HG03039 (cell line): ENCODE results near the gene S100A13.
A peak's percentile ranks its signal among the peaks of the same experiment; 100 is the strongest.
"Not testable (repeated sequence)": the region's sequence is repeated elsewhere in the genome, so short reads cannot be mapped to it uniquely, and the experiment has no call there.

Source experiments
- ATAC-seq: cut with Tn5 transposase; IDR thresholded peaks from one replicate; pipeline ENCODE4 v1.9.1; 2021; ENCODE audit warnings: mild to moderate bottlenecking, moderate library complexity; ENCODE audit not compliant: unreplicated experiment

S100A13 gene

DNA sequence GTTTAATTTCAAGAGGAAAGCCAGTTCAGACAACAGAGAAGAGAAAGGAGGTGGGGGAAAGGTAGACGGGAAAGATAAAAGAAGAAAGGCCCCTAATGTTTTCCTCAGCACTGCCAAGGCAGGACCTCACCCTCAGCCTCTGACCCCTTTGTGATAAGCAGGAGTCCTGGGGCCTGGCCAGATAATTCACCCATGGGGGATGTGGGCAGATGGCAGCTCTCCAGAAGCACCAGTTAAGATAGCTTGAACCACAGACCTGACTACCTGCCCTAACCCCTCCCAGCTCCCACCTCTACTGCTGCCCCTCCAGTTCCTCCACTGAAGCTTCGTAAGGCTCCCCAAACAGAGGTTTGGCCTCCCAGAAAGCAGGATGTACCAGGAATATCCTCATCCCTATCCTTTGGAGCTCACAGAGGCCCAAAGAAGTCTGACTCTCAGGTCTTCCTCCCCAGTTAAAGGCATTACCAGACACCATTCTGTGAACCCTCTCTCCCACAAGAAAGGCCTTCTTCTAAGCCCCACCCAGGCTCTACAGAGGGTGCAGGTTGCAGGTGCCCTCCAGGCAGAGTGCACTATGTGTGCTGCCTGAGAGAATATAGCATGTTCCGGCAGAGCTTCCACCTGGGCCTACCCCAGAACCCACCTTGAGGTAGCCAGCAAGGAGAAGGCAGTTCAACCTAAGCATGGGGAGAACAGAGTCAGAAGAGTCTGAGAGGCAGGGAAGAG lies 22.0 kb upstream of the S100A13 start:
- no peak for ATAC-seq

DNA sequence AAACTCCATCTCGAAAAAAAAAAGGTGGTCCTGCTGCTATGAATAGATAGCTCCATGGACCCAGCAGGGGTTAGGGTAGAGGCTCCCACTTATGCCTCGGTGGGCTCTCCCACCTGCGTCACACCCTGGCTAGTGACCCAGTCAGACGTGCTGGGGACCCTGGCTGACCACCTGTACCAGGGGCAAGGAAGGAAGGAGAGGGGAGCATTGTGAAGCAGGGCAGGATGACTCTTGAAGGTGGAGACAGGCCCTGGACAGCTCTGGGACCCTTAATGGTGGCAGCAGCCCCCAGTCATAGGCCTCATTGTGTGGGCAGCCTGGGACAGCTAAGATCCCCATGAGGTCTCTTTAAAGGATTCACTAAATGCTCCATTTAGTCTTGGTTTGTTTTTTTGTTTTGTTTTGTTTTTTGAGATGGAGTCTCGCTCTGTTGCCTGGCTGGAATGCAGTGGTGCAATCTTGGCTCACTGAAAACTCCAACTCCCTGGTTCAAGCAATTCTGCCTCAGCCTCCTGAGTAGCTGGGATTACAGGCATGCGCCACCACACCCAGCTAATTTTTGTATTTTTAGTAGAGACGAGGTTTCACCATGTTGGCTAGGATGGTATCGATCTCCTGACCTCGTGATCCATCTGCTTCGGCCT lies 20.8 kb upstream of the S100A13 start:
- ATAC-seq = no peak

DNA sequence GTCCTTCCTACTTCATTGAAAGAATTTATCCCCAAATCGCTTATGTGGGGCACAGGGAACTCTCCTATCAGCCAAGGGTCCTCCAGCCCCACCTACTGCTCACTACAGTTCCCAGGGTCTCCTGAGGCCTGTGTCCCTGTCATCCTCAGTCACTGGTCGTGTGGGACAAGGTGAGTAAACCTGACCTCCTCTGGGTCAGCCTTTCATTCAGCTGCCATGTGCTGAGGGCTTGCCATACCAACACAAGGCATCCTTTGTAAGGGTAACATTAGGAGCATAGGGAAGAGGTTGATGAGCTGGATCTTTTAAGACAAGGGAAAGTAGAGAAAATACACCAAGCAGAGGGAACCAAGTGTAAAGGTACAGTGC lies 20.0 kb upstream of the S100A13 start:
- no peak for ATAC-seq

DNA sequence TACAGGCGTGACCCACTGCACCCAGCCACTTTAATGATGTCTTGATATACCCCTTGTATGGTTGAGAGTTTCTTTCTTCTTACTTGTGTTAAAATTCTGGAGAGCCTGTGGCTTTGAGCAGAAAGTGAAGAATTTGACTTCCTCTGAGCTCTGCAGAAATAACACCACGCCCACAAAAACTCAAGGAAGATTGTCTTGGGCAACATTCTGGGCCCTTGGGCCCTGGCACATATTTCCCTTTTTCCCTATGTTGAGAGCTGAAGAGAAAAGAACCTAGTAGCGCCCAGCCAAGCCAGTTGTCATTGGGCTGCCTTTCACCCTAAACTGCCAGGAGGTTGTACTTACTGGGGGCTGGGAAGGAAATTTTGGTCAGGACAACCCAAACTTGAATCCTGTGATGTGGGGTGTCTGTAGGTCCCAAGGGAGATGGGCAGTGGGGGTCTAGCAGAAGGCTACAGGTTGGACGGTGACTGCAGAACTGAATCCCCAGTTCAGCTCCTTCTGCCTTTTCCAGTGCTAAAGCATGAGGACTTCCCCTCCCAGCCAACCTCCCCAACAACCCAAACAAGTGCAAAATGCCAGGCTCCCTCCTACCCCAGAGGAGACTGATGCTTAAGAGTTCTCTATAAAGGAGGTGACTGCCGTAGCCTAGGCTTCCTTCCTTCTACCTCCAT lies 19.5 kb upstream of the S100A13 start:
- no peak for ATAC-seq

DNA sequence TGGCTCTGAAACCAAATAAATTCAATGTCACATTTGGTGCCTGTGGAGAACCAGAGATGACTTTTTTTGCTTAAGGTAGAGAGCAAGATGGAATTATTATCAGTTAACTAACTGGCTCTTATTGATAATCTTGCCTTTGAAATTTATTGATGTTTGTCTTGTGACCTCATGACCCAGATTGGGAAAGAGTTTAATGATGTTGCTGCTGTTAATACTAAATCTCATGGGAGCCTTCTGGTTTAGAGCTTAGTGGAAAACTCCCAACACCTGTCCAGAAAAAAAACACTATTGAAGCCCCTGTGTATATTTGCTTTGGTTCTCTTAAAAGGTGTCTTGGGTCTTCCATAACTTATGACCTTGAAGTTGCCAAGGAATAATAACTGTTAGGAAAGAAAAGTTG lies 16.5 kb upstream of the S100A13 start:
- no peak for ATAC-seq

DNA sequence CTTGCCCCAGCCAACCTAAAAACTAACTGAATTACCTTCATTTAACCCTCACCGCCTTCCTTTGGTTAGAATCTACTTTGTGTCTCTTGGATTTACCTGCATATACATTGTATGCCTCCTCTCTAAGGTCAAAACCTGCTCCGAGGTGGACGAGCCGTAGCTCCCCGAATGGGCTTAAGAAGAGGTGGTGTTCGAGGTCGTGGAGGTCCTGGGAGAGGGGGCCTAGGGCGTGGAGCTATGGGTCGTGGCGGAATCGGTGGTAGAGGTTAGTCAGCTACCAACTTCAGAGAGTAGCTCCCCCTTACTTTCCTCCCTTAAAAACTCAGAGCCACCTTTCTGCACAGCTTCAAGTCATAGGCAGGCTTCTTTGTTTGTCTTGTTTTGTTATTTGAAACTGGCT lies 15.8 kb upstream of the S100A13 start:
- ATAC-seq = no peak

DNA sequence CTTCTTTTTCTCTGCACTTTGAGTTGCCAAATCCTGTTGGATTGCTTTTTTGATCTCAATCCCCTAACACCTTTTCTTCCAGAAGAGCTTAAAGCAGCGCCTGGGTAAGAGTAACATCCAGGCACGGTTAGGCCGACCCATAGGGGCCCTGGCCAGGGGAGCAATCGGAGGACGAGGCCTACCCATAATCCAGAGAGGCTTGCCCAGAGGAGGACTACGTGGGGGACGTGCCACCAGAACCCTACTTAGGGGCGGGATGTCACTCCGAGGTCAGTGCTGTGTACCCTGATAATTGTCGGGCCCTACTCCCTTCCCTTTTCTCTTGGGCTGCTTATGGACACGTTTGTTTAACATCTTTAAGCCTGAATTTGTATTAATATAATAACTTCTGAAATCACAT lies 14.9 kb upstream of the S100A13 start:
- no peak for ATAC-seq

DNA sequence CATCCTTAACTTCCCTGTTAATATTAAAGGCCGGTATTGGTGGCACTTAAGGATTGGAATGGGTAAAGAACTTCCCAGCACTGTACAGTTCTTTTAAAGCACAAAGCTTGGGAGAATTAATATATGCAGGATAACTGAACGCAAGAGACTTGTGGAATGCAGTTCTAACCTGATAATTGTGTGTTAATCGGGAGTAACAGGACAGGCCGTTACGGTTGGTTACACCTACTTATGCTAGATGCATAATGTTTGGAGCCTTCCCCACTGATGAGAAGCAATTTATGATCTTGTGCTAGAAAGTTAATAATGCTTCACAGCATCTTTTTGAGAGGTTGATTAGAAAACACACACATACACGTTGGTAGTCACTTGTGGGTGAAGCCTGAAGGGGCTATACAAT lies 13.6 kb upstream of the S100A13 start:
- no peak for ATAC-seq

DNA sequence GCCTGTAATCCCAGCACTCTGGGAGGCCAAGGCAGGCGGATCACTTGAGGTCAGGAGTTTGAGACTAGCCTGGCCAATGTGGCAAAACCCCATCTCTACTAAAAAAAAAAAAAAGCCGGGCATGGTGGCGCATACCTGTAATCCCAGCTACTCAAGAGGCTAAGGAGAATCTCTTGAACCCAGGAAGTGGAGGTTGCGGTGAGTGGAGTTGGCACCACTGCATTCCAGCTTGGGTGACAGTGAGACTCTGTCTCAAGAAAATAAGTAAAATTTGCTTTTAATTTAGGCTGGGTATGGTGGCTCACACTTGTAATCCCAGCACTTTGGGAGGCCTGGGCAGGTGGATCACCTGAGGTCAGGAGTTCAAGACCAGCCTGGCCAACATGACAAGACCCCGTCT lies 12.9 kb upstream of the S100A13 start:
- ATAC-seq = not testable (repeated sequence)

DNA sequence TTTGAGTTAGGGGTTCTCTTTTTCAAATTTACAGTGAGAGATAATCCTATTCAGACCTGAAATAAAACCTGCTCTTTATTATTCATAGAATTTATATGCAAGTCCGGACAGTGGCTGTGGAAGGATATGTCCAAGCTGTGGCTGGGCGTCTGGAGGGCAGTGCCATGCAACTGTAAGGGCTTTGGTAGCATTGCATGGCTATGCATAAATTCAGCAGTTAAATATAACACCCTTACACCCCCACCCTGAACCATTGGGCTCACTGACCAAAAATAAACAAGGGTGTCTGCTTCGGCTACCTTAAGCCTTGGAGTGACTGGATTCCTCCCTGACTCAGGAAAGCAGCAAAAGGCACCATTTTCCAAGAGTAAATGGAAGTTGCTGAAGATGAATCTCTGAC lies 12.0 kb upstream of the S100A13 start:
- no peak for ATAC-seq

DNA sequence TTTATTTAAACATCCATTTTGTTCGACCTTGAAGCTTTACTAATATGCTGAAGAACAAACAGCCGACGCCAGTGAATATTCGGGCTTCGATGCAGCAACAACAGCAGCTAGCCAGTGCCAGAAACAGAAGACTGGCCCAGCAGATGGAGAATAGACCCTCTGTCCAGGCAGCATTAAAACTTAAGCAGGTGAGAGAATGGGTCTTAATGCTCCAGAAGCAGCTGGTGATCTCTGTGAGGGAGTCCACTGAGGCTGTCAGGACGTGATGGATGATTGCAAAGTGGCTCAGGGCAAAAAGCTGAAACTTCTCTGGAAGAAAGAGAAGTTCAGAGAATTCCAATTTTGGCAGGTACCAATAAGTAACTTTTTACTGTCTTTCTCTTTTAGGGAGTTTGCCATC lies 11.0 kb upstream of the S100A13 start:
- ATAC-seq = no peak

DNA sequence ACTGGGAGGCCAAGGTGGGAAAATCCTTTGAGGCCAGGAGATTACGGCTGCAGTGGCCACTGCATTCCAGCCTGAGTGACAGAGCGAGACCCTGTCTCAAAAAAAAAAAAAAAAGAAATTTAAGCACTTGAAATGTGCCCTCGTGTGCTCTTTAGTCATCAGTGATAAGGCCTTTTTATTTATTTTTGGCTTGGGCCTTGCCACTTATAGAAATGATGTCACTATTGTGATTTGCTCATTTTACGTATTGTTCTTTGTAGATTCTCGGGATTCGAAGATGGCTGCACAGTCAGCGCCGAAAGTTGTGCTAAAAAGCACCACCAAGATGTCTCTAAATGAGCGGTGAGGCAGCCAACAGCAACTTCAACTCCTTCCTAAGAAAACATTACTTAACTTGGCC lies 9.0 kb upstream of the S100A13 start:
- ATAC-seq = no peak

DNA sequence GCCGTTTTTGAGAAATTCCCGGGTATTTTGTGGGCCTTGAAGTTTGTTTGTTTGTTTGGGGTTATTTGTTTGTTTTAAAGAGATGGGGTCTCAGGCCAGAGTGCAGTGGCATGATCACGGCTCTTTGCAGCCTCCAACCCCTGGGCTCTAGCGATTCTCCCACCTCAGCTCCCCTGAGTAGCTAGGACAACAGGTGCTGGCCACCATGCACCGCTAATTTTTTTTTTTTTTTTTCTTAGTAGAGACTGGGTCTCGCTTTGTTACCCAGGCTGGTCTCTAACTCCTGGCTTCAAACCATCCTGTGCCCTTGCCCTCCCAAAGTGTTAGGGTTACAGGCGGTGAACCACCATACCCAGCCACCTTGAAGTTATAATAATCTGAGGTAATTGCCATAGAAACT lies 8.6 kb upstream of the S100A13 start:
- ATAC-seq = no peak

DNA sequence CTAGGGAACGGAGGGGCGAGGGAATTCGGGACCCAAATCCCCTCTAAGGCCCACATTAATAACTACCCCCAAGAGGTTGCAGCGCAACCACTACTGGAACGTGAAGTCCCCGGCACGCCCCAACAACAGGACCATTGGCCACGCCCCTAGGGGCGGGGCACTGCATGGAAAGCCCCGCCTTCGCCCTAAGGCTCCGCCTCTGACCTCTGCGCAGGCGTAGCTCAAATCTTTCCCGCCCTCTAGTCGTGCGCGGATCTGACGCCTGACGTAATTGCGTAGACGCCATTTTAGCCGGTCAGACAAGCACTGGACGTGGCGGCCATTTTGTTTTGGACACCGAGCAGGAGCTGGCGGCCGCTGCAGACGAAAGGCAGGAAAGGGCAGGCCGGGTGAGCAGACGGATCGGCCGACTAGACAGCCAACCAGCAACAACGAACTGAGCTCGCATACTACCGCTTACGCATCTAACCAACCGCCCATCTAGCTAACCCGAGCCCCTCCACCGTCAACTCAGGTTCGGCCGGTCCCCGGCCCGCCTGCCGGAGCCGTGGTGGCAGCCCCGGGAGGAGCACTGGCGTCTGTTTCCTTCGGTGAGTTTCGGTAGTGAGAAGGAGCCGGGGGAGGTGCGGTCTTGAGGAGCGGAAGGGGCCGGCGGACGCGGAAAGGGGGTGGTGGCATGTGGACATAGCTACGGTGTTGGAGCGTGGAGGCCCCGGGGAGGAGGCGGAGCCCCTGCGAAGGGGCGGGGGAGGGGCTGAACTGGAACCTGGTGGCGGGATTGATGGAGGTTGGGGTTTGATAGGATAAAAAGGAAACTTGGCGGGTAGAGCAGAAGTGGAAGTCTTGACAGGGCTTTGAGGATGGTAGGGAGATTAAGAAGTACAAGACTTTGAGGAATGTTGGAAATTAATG lies 6.7 kb upstream of the S100A13 start, which contains the start of gene CHTOP:
Gene CHTOP, plus strand, starts transcription at position 313 of the 912 bp plus-strand sequence. CDS start 2,523 bp downstream, outside the sequence.
- peak; percentile 79 for ATAC-seq

DNA sequence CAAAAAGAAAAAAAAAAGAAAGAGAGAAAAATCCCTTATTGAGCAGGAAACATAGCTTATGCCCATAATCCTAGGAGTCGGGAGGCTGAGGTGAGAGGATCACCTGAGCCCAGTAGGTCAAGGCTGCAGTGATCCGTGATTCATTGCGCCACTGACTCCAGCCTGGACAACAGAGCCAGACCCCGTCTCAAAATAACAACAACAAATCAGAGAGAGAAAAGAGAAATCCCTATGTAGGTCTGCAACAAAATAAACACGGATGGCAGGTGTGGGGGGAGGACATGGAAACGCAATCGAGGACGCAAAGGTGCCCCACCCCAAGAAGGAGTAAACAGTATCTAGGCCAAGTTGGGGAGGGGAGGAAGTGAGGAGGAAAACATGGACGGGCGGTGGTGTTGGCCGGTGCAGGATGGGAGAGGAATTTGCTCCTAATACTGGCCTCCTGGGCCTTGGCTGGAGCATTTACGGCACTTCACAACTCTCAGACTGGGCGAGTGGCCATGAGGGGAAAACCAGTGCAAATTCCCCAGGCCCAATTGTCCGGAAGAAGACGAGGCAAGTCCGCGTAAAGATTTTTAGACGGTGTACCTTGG lies 6.0 kb upstream of the S100A13 start:
- no peak for ATAC-seq

DNA sequence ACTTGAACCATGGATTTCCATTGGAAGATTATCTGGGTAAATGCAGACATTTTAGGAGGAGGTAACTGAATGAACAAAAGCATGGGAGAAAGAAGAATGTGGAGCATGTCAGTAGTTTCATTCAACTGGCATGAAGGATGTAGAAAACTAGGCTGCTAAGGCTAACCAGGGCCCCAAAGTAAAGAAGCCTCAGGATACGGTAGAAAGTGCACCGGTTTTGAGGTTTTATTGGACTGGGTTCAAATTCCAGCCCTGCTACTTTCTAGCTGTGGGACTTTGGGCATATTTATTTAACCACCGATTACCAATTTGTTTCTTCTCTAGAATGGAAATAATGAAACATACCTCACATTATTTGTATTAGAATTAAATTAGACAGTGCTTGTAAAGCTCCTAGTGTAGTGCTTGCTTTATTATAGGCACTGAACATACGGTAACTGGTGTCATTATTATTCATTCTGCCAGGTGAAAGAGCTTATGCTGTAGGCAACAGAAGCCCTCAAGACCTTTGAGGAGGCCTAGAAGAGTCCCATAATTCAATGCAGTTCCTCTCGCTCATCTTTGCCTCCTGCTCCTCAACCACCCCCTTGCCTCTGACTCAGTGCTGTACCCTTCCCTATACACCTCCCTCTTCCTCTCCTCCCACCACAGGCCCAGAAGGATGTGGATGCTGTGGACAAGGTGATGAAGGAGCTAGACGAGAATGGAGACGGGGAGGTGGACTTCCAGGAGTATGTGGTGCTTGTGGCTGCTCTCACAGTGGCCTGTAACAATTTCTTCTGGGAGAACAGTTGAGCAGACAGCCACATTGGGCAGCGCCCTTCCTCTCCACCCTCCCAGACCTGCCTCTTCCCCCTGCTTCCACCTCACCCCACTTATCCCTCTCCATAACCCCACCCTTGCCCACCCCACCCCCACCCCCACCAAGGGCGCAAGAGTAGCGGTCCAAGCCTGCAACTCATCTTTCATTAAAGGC lies 4.0 kb upstream of the S100A13 start:
- no peak for ATAC-seq

DNA sequence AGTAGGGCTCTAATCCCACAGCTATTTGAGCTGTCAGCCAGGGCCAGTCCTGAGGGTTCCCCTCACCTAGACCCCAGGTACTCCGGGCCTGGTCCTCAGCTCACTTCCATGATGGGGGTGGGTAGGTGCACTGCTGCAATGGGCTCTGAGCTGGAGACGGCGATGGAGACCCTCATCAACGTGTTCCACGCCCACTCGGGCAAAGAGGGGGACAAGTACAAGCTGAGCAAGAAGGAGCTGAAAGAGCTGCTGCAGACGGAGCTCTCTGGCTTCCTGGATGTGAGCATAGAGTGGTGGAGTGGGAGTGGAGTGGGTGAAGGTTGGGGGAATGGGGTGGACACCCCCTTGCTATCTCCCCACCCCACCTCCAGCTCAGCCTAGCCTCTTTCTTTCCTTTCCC lies 3.1 kb upstream of the S100A13 start:
- no peak for ATAC-seq

DNA sequence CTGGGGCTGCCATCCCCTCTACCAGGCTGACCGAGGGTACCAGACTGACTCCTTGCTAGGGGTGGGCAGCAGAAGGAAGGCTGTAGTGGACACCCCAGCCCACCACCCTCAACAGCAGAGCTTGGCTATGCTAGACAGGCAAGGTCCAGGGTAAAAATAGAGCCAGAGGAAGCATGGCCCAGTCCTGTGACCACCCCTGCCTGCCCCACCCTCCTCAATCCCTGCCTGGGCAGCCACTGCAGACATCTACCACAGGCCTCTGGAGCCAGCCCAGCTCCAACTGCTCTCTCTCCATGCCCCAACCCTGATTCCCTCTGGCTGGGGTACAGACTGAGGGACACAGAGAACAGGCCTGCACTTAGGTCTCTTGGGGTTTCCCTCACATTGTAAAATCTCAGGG lies 2.7 kb upstream of the S100A13 start:
- ATAC-seq = no peak

DNA sequence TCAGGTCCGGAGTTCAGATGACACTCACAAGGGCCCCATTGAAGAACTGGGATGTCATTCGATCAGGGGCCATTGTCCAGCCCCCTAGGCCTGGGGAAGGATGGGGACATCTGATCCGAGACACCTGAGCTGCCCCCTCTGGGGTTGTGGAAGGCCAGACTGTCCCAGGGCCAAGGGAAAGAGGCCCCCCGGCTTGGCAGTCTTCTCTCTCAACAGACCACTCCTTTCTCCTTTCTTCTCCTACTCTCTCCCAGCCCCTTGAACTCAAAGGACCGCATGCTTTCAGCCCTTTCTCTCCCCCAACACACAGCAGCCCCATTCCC lies 2.0 kb upstream of the S100A13 start:
- no peak for ATAC-seq
